LNCaP clone FGC (cell line): ENCODE results near the gene ADAT3.
A peak's percentile ranks its signal among the peaks of the same experiment; 100 is the strongest.
"Not testable (repeated sequence)": the region's sequence is repeated elsewhere in the genome, so short reads cannot be mapped to it uniquely, and the experiment has no call there.

Source experiments
- DNase-seq: peaks from one replicate; pipeline ENCODE4 v3.0.0-alpha.2; 2011; ENCODE audit warnings: low read depth
- H3K4me3 ChIP-seq: 2 replicates; pipeline ENCODE4 v1.5.1; 2011; ENCODE audit warnings: mild to moderate bottlenecking, low read depth, low read length, control low read depth
- CTCF ChIP-seq: IDR thresholded peaks from 2 replicates; pipeline ENCODE4 v1.5.1; 2012; ENCODE audit warnings: mild to moderate bottlenecking; ENCODE audit not compliant: control insufficient read depth, insufficient read depth; ENCODE audit errors: extremely low read depth

ADAT3 gene

DNA sequence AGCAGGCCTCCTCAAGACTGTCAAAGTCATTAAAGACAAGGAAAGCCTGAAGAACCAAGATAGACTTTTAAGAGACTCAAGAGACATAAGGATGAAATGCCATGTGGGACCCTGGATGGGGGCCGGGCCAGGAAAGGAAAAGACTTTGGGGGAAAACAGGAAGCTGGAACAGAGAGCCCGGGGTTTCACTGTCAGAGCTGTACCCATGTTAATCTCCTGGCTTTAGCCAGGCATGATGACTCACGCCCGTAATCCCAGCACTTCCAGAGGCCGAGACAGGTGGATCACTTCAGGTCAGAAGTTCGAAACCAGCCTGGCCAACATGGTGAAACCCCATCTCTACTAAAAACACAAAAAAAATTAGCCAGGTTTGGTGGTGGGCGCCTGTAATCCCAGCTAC lies 36.2 kb upstream of the ADAT3 start:
- no peak overlapping the region for H3K4me3 ChIP-seq
- TF ChIP-seq CTCF, result no peak
- no peak for DNase-seq

DNA sequence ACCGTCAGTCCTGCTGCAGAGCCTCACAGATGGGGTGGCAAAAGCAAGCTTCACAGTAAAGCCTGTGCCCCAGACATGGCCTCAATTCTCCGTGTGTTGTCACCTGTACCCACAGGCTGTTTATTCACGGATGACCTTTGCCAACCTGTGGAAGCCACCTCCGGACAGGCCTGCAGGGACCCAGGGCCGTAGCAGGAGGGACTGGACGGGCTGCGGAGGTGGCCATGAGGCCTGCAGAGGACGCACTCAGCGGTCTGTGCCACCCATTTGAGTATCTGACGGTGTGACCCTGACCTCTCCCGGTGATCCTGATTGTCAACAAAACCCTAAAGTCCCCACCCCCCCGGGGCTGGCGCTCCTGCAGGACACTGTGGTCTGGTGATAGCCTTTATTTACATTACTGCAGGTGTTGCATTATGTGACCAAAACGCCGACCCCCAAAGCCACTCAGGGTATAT lies 34.0 kb upstream of the ADAT3 start:
- 0 out of 2 replicates have a peak, but pooled peaks have one; percentile 22 for TF ChIP-seq CTCF
- peak; percentile 34 for DNase-seq

DNA sequence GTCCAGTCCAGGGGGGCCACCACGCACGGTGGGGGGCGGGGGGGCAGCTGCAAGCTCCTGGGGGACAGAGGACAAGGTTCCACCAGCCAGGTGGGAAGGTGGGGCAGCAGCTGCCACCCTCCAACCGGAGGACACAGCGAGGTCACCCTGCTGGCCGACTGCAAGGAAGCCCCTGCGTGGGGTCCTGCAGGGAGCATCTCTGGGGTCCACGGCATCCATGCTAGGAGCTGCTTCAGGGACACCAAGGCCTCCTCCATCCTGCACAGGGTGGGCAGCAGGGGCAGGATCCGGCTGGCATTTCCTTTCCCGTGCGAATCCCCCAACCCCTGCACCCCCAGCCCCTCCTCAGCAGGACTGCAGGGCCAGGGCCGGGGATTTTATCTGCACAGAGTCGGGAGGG lies 33.6 kb upstream of the ADAT3 start:
- no peak for DNase-seq
- no peak for TF ChIP-seq CTCF
- H3K4me3 ChIP-seq, result no peak overlapping the region

More for the DNA sequence above, 34.0 kb upstream of the ADAT3 start:
- no peak overlapping the region for H3K4me3 ChIP-seq

GRCh38 chr19:1872807-1873523 lies 32.2 kb upstream of the ADAT3 start:
- no peak for DNase-seq
- peak overlapping the region; percentile 99 for H3K4me3 ChIP-seq
- no peak for TF ChIP-seq CTCF

- DNase-seq, result no peak
- peak overlapping the region; percentile 99 for H3K4me3 ChIP-seq
- TF ChIP-seq CTCF, result no peak
Measured at GRCh38 chr19:1873524-1874473, 31.4 kb upstream of the ADAT3 start.

DNA sequence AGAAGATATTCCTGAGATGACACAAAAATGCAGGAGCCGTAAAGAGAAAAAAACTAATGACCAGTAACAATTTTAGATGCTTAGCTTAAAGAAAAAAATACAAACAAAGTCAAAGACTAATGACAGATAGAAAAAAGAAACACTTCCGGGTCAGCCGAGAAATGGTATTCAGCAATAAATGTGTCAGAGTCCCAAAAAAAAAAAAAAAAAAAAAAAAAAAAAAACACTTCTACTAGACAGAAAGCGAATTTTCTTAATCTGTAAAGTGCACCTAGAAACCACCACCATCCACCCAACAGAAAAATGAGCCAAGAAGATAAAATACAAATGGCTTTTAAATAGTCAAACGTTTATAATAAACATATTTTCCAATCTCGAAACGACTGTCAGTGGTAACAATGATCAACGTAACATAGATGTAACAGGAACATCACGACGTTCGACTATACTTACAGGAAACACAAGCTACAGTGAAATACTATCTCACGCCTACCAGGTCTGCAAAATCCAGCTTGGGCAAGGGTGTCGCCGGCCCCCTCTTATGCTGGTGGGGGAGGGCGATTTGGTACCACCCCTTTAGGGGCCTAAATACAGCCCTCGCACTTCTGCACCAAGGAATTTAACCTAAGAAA lies 30.5 kb upstream of the ADAT3 start:
- no peak for TF ChIP-seq CTCF
- DNase-seq, result no peak
- H3K4me3 ChIP-seq, result peak overlapping the region; percentile 99

- peak overlapping the region; percentile 99 for H3K4me3 ChIP-seq
- not testable (repeated sequence) for DNase-seq
Measured at GRCh38 chr19:1875265-1875645, 29.9 kb upstream of the ADAT3 start.
